ENCODE results near the gene SLC7A6. TPM values are rescaled to one million over a fixed set of nuclear protein-coding genes. Genes with fewer than 3 reads are reported as not detected.

SLC7A6 gene
- total and polyA plus RNA-seq, 2 of the 13 experiments (the other 11 are each of a cell fraction or from before 2014, with no cell fraction given) = 35.8 to 70.8 TPM

DNA sequence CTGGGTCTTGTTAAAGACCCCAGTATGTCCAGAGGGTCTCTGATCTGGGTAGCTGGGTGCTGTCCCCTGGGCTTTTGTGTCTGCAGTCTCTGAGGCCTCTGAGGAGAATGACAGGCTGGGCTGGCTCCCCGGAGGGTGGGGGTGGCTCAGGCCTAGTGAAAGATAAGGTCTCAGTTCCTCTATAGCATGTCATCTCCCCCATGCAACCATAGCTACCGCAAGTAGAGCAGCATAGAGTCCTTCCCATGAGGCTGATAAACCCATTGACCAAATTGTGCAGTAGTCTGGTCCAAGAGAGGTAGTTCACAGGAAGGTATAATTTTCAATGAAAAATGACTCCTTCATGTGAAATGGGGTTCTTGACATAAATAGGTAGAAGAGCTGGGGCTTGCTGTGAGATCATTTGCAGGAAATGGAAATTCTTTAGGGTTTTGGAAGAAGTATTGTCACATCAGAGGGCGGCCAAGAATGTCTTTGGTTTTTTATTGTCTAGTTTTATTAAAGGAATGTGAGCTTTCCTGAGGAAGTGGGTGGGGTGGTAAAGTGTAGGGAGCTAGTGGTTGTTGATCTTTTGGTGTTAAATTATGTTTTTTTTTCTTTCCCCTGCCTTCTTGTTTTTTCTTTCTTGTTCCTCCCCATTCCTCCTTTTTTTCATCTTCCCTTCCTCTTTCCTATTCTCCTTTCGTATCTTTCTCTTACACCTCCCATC lies 25.4 kb downstream of the SLC7A6 start:
- H3K27me3 ChIP-seq (ENCODE audit: control insufficient read depth in 1 of 2, insufficient read depth in 2 of 2, low read length in 2 of 2) = no peaks in the 10 kb centered on the region
- WGBS (ENCODE audit: low lambda C conversion rate) = 98% methylated on average over 3 of the region's 4 CpGs
- H3K27ac ChIP-seq (ENCODE audit: extremely low read length, insufficient read depth, low read length) = no peak overlapping the region
- no peaks in the 10 kb centered on the region for H3K9me3 ChIP-seq (ENCODE audit: low read length)
- FAIRE-seq = no peak
- ATAC-seq = no peak
- no peaks in the 10 kb centered on the region for H4K20me1 ChIP-seq (ENCODE audit: insufficient read depth, low read length)
- H2AFZ ChIP-seq (ENCODE audit: low read length) = no peak overlapping the region
- peaks cover 23% of the 10 kb centered on the region for H3K79me2 ChIP-seq (ENCODE audit: insufficient read depth, low read length)
- no peak overlapping the region for H3K4me2 ChIP-seq (ENCODE audit: low read depth, low read length)
- peaks cover 53 to 87% of the 10 kb centered on the region in 2 experiments for H3K36me3 ChIP-seq (replicated peaks in 1 of 2; ENCODE audit: control insufficient read depth in 1 of 2, insufficient read depth in 2 of 2, low read length in 2 of 2)
- H3K4me1 ChIP-seq (ENCODE audit: insufficient read depth, low read length) = peaks cover 19% of the 10 kb centered on the region
- H3K4me3 ChIP-seq (replicated peaks in 1 of 3; ENCODE audit: insufficient read depth in 1 of 3, low read depth in 2 of 3, low read length in 3 of 3) = no peak overlapping the region
- BruUV-seq (replicated peaks) = no TSS peak
- POLR2A ChIA-PET = interaction anchor here (0.8 to 2.4 kb wide), 2 partner anchors 21 to 26 kb away, joined by 3 to 6 read pairs; partner anchors contain the start of genes PRMT7, SLC7A6 and SLC7A6OS
- CTCF ChIA-PET (ENCODE audit: low intra/inter-chr PET ratio, low total read pairs) = no interaction called here
- intact Hi-C loops (cut with micrococcal nuclease; ENCODE audit: unreplicated experiment) (no loop called here), in situ Hi-C loops (cut with HindIII; ENCODE audit: extremely low pct_ligation_motif_present, low pct_unique_long_range_greater_than_20kb) (no loop called here)
- no peak for DNase-seq (ENCODE audit: low spot score)
- no peak overlapping the region for H3K9ac ChIP-seq (ENCODE audit: insufficient read depth, low read depth, low read length)
- TF ChIP-seq, protein P1, sequence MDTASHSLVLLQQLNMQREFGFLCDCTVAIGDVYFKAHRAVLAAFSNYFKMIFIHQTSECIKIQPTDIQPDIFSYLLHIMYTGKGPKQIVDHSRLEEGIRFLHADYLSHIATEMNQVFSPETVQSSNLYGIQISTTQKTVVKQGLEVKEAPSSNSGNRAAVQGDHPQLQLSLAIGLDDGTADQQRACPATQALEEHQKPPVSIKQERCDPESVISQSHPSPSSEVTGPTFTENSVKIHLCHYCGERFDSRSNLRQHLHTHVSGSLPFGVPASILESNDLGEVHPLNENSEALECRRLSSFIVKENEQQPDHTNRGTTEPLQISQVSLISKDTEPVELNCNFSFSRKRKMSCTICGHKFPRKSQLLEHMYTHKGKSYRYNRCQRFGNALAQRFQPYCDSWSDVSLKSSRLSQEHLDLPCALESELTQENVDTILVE (CRISPR knock-in tag; IDR thresholded peaks at IDR 0.05) = no peak
- TF ChIP-seq ZNF816 (CRISPR knock-in tag; IDR thresholded peaks at IDR 0.05; ENCODE audit: borderline replicate concordance) = no peak
- TF ChIP-seq, protein P2, sequence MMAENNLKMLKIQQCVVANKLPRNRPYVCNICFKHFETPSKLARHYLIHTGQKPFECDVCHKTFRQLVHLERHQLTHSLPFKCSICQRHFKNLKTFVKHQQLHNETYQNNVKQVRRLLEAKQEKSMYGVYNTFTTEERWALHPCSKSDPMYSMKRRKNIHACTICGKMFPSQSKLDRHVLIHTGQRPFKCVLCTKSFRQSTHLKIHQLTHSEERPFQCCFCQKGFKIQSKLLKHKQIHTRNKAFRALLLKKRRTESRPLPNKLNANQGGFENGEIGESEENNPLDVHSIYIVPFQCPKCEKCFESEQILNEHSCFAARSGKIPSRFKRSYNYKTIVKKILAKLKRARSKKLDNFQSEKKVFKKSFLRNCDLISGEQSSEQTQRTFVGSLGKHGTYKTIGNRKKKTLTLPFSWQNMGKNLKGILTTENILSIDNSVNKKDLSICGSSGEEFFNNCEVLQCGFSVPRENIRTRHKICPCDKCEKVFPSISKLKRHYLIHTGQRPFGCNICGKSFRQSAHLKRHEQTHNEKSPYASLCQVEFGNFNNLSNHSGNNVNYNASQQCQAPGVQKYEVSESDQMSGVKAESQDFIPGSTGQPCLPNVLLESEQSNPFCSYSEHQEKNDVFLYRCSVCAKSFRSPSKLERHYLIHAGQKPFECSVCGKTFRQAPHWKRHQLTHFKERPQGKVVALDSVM (CRISPR knock-in tag; IDR thresholded peaks at IDR 0.05) = no peak
- TF ChIP-seq, protein P3, sequence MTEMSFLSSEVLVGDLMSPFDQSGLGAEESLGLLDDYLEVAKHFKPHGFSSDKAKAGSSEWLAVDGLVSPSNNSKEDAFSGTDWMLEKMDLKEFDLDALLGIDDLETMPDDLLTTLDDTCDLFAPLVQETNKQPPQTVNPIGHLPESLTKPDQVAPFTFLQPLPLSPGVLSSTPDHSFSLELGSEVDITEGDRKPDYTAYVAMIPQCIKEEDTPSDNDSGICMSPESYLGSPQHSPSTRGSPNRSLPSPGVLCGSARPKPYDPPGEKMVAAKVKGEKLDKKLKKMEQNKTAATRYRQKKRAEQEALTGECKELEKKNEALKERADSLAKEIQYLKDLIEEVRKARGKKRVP (CRISPR knock-in tag; IDR thresholded peaks at IDR 0.05) = no peak
- TF ChIP-seq ZNF432 (CRISPR knock-in tag; IDR thresholded peaks at IDR 0.05; ENCODE audit: borderline replicate concordance) = no peak
- TF ChIP-seq, protein P4, sequence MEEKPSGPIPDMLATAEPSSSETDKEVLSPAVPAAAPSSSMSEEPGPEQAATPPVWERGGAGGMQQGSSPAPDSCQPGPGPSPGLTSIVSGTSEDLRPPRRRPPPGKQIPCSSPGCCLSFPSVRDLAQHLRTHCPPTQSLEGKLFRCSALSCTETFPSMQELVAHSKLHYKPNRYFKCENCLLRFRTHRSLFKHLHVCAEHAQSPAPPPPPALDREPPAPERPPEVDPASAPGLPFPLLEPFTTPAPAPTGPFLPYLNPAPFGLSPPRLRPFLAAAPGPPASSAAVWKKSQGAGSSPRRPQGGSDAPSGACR (CRISPR knock-in tag; IDR thresholded peaks at IDR 0.05) = no peak
- TF ChIP-seq KLF6 (CRISPR knock-in tag; IDR thresholded peaks at IDR 0.05) = no peak
- no peak for TF ChIP-seq GLI4 (CRISPR knock-in tag; IDR thresholded peaks at IDR 0.05; ENCODE audit: borderline replicate concordance)
- no peak for TF ChIP-seq KDM2A (CRISPR knock-in tag; IDR thresholded peaks at IDR 0.05; ENCODE audit: borderline replicate concordance, low read depth)
- no peak for TF ChIP-seq MEIS2 (CRISPR knock-in tag; IDR thresholded peaks at IDR 0.05)
- TF ChIP-seq ZNF703 (CRISPR knock-in tag; IDR thresholded peaks at IDR 0.05; ENCODE audit: borderline replicate concordance) = no peak
- no peak for TF ChIP-seq ZNF788 (CRISPR knock-in tag; IDR thresholded peaks at IDR 0.05; ENCODE audit: borderline replicate concordance)
